Breast epithelium (tissue), 4 donors: ENCODE results near the gene CLN6. TPM values are rescaled to one million over a fixed set of nuclear protein-coding genes. Genes with fewer than 3 reads are reported as not detected.
"Not testable (repeated sequence)": the region's sequence is repeated elsewhere in the genome, so short reads cannot be mapped to it uniquely, and the experiment has no call there.

Experiments
- DNase-seq, 2 donors: peaks; one replicate each; pipeline ENCODE4 v3.0.0-alpha.2; 2019; ENCODE audit warnings: low spot score in 2 of 2
- H3K27ac ChIP-seq, 2 donors: fragments of 200-600 bp; sonication (generic) in 1 of 2; one replicate each; pipeline ENCODE4 v1.5.1; 2016 to 2019; ENCODE audit warnings: mild to moderate bottlenecking in 1 of 2
- H3K27me3 ChIP-seq, 2 donors: fragments of 200-600 bp; sonication (generic) in 1 of 2; one replicate each; pipeline versions ENCODE4 v1.5.1 to v1.6.0; 2017 to 2019; ENCODE audit warnings: control low read depth in 1 of 2, mild to moderate bottlenecking in 1 of 2
- H3K36me3 ChIP-seq: fragments of 200-600 bp; one replicate; pipeline ENCODE4 v1.5.1; 2019
- H3K4me1 ChIP-seq, 2 donors: fragments of 200-600 bp; sonication (generic); one replicate each; pipeline ENCODE4 v1.5.1; 2016 to 2019; ENCODE audit warnings: control low read depth in 1 of 2
- H3K4me3 ChIP-seq, 3 donors: fragments of 200-600 bp; sonication (generic); 1 replicate in 2 of 3; 2 replicates in 1 of 3; pipeline ENCODE4 v1.5.1; 2016 to 2019; ENCODE audit warnings: mild to moderate bottlenecking in 3 of 3, moderate library complexity in 2 of 3
- H3K9me3 ChIP-seq, 2 donors: fragments of 200-600 bp; sonication (generic) in 1 of 2; one replicate each; pipeline ENCODE4 v1.5.1; 2016 to 2019; ENCODE audit warnings: control low read depth in 1 of 2
- POLR2A ChIP-seq: fragments of 450-650 bp; IDR thresholded peaks from one replicate; pipeline ENCODE4 v1.6.1; 2016; ENCODE audit warnings: antibody characterized with exemption, mild to moderate bottlenecking, moderate library complexity
- POLR2AphosphoS5 ChIP-seq, 3 donors: sonication (generic); formaldehyde crosslinking; IDR thresholded peaks; one replicate each; pipeline ENCODE4 v1.6.1; 2017; ENCODE audit warnings: antibody characterized with exemption in 3 of 3
- intact Hi-C: fragments of 100-400 bp; cut with DNase I; formaldehyde crosslinking; loops from one replicate; pipeline ENCODE4 v1.15.1; 2023; ENCODE audit warnings: low total_unique reads
- total RNA-seq, 3 donors: library from RNA; depleted of rRNA; stranded (reverse); fragments of >200 nt; gene quantifications; one replicate each; pipeline ENCODE4 v1.1.0, GENCODE V29; 2016
- TF ChIP-seq, protein P1 (sequence below), 3 donors: fragments of 450-650 bp; IDR thresholded peaks; one replicate each; pipeline ENCODE4 v1.5.1; 2016 to 2017; ENCODE audit warnings: antibody characterized with exemption in 3 of 3, mild to moderate bottlenecking in 3 of 3, moderate library complexity in 3 of 3

Gene CLN6
- total RNA-seq, 3 donors from 2014 or later, result 16.5 to 23.1 (median 18.4) TPM

GRCh38 chr15:68214838-68215254 lies 14.7 kb downstream of the CLN6 start:
- intact Hi-C loops, result no loop called here
- Histone ChIP-seq H3K4me3 (no peak overlapping the region), H3K27ac (no peak overlapping the region), H3K4me1 (no peaks in the 10 kb centered on the region), H3K27me3 (no peaks in the 10 kb centered on the region), H3K36me3 (no peaks in the 10 kb centered on the region), H3K9me3 (no peaks in the 10 kb centered on the region)
- TF ChIP-seq POLR2A (no peak), POLR2AphosphoS5 (IDR thresholded peaks at IDR 0.05) (no peak)
- TF ChIP-seq, protein P1, sequence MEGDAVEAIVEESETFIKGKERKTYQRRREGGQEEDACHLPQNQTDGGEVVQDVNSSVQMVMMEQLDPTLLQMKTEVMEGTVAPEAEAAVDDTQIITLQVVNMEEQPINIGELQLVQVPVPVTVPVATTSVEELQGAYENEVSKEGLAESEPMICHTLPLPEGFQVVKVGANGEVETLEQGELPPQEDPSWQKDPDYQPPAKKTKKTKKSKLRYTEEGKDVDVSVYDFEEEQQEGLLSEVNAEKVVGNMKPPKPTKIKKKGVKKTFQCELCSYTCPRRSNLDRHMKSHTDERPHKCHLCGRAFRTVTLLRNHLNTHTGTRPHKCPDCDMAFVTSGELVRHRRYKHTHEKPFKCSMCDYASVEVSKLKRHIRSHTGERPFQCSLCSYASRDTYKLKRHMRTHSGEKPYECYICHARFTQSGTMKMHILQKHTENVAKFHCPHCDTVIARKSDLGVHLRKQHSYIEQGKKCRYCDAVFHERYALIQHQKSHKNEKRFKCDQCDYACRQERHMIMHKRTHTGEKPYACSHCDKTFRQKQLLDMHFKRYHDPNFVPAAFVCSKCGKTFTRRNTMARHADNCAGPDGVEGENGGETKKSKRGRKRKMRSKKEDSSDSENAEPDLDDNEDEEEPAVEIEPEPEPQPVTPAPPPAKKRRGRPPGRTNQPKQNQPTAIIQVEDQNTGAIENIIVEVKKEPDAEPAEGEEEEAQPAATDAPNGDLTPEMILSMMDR (IDR thresholded peaks at IDR 0.05), result no peak
- DNase-seq, result no peak

DNA sequence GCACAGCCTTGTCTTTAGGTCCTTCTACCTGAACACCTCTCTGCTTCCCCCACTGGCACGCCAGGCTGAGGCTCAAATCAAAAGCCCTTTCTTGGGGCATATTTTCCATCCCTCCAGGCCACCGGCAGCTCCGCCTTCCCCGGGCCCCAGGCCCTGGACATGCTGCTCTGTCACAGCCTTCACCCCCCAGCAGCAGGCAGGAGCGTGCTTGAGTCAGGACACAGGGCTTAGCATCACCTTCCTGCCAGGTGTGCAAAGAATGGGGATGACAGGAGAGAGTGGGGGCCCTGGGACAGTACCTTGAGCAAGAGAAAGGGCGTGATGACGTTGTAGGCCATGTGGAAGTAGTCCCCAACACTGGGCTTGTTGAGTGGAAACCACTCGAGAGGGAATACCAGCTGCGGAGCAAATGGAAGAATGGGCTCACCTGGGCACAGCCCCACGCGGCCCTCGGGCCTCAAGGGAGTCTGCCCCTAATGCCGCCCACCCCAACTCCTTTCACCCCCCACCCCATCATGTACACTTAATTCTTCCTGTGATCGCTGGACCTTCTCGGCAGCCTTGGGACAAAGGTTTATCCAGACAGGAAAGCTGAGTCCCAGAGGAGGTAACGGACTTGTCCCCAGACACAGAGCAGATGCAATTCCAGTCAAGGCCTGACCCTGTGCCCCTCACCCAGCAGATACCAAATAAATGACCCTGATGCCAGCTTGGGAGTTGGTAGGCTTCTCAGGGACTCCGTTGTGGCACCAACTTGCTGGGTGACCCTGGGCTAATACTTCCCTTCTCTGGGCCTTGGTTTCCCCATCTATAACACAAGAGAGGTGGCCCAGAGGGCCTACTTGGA lies 15.3 kb downstream of the CLN6 start:
- H3K4me1 ChIP-seq, result no peaks in the 10 kb centered on the region
- intact Hi-C loops, result no loop called here
- no peaks in the 10 kb centered on the region for H3K36me3 ChIP-seq
- no peak for TF ChIP-seq POLR2AphosphoS5 (IDR thresholded peaks at IDR 0.05)
- TF ChIP-seq, protein P1 (IDR thresholded peaks at IDR 0.05), result no peak
- TF ChIP-seq POLR2A, result no peak
- no peak for DNase-seq
- H3K9me3 ChIP-seq, result no peaks in the 10 kb centered on the region
- H3K4me3 ChIP-seq, result no peak overlapping the region
- H3K27me3 ChIP-seq, result no peaks in the 10 kb centered on the region
- no peak overlapping the region for H3K27ac ChIP-seq

GRCh38 chr15:68213491-68213845 lies 16.1 kb downstream of the CLN6 start:
- H3K27ac ChIP-seq, DNase-seq, H3K4me1 ChIP-seq, intact Hi-C loops, H3K36me3 ChIP-seq, H3K27me3 ChIP-seq, H3K4me3 ChIP-seq, H3K9me3 ChIP-seq: not testable (repeated sequence)

DNA sequence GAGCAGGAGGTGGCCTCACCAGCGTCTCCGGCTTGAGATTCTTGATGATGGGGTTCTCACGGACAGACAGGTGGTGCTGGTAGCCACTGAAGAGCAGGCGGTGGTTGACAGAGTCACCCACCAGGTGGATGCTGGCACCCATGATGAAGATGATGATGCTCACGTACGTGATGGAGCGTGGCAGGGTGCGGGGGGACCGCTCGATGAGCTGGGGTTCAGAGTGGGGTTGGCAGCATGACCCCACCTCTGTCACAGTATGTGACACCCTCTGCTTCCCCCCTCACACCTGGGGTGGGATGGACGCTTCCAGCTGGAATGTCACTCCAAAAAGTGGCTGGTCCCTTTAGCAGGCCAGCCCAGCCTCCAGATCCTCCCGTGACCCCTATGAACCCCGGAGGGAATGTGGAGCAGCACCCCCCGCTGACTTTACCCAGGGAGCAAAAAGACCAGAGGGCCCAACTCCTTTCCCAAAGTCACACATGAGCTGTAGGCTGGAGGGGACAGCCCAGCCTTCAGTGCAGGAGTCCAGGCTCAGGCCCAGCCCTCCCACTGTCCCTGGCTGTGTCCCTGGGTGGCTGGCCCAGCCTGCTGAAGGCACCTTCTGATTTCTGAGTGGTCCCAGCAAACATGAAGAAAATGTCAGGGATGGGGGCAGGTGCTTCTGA lies 17.7 kb downstream of the CLN6 start:
- Histone ChIP-seq H3K27me3 (no peaks in the 10 kb centered on the region), H3K27ac (no peak overlapping the region), H3K4me3 (no peak overlapping the region), H3K4me1 (no peaks in the 10 kb centered on the region), H3K36me3 (no peaks in the 10 kb centered on the region), H3K9me3 (no peaks in the 10 kb centered on the region)
- TF ChIP-seq POLR2A, result no peak
- TF ChIP-seq, protein P1 (IDR thresholded peaks at IDR 0.05), result no peak
- no peak for TF ChIP-seq POLR2AphosphoS5 (IDR thresholded peaks at IDR 0.05)
- intact Hi-C loops, result no loop called here
- DNase-seq, result peak in 1 of 2 donors; percentile 47

DNA sequence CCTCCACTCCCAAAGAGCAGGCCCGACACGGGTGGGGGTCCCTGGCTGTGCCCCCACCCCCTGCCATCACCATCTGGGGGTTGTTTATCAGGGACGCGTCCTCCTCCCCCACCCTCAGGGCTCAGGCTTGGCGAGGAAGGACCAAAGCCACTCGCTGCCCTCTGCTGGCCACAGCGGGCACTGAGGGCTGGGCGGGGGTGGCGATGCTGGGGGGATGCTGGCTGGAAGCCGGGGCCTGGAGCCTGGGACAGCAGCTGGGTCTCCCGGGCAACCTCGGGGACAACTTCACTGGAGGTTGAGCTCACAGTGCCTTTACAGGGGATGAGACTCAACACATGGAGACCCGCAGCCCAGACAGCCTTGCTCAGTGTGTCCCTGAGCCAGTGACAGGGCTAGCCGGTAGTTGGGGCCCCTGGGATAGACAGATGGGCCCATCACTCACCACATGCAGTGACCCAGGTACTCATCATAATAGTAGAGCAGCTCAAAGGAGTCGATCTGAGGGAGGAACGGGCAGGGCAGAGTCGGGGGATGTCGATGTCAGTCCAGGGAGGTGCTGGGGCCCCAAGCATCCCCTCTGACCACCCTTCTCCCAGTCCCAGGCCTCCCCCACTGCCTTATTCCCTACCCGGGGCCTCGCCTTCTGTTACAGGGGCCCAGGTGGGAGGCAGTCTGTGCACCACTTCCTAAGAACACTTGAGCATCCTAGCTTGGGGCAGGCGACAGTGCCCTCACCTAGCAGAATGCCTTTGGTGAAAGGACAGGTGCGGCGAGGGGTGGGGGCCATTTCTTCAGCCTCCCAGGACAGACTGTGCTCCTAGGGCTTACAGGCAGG lies 18.5 kb downstream of the CLN6 start:
- no peaks in the 10 kb centered on the region for H3K27me3 ChIP-seq
- peak overlapping the region in 1 of 2 donors; percentile 21 for H3K27ac ChIP-seq
- peak overlapping the region in 1 of 3 donors; percentile 44 for H3K4me3 ChIP-seq
- TF ChIP-seq POLR2A (no peak), POLR2AphosphoS5 (IDR thresholded peaks at IDR 0.05) (no peak)
- TF ChIP-seq, protein P1 (IDR thresholded peaks at IDR 0.05), result peak; percentile 63 to 74 (median 71)
- no peaks in the 10 kb centered on the region for H3K4me1 ChIP-seq
- no peaks in the 10 kb centered on the region for H3K36me3 ChIP-seq
- H3K9me3 ChIP-seq, result no peaks in the 10 kb centered on the region
- peak in 1 of 2 donors; percentile 61 for DNase-seq
- intact Hi-C loops, result no loop called here
